ENCODE data around the gene ZNF208. TPM values are rescaled to one million over a fixed set of nuclear protein-coding genes. Genes with fewer than 3 reads are reported as not detected.

ZNF208 gene
- total RNA-seq, 1 experiment from 2014 or later: not detected

- TF ChIP-seq ZNF423 (CRISPR knock-in tag; IDR thresholded peaks at IDR 0.05): no peak
- TF ChIP-seq RELA (CRISPR knock-in tag; IDR thresholded peaks at IDR 0.05; ENCODE audit: borderline replicate concordance): no peak
- TF ChIP-seq ZNF396 (CRISPR knock-in tag; IDR thresholded peaks at IDR 0.05; ENCODE audit: borderline replicate concordance): no peak
Observed at GRCh38 chr19:21921691-21922180, 89.0 kb downstream of the ZNF208 start (continued).

DNA sequence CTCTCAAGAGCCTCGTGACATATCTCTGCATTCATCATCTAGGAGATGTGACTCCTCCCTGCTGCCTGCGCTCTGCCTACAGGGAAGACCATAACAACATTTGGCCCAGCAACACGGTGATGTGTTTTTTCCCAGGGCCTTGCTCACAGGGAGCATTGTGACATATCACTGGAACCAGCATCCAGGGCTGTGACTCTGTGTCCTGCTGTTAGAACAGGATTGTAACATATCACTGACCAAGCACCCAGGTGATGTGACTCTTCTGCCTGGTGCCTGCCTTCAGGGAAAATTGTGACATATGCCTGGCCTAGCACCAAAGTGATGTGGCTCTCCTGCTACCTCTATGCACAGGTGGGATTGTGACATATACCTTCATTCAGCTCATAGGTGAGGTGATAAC is 95.3 kb downstream of the ZNF208 start:
- ChIA-PET POLR2A (no interaction called here), CTCF (no interaction called here)

More for the DNA sequence above, 95.3 kb downstream of the ZNF208 start:
- H3K27ac Mint-ChIP-seq: no peak overlapping the region
- no peak overlapping the region for H3K4me3 Mint-ChIP-seq
- peaks cover 92% of the 10 kb centered on the region for H3K9me3 Mint-ChIP-seq
- H3K27me3 Mint-ChIP-seq (ENCODE audit: low read depth): peaks cover 11% of the 10 kb centered on the region
- ATAC-seq: no peak
- DNase-seq (ENCODE audit: low spot score): no peak
- no peaks in the 10 kb centered on the region for H3K4me1 Mint-ChIP-seq
- peaks cover 76% of the 10 kb centered on the region for H3K36me3 Mint-ChIP-seq
- TF ChIP-seq ZNF671 (CRISPR knock-in tag; IDR thresholded peaks at IDR 0.05) (no peak), TCF7 (CRISPR knock-in tag; IDR thresholded peaks at IDR 0.05; ENCODE audit: low read depth) (no peak), IRF2 (CRISPR knock-in tag; IDR thresholded peaks at IDR 0.05; ENCODE audit: borderline replicate concordance, low read depth) (no peak), ETV6 (CRISPR knock-in tag; IDR thresholded peaks at IDR 0.05) (no peak), KAT7 (CRISPR knock-in tag; IDR thresholded peaks at IDR 0.05; ENCODE audit: borderline replicate concordance) (no peak), ZNF317 (CRISPR knock-in tag; IDR thresholded peaks at IDR 0.05; ENCODE audit: borderline replicate concordance, low read depth) (no peak), OVOL2 (CRISPR knock-in tag; IDR thresholded peaks at IDR 0.05; ENCODE audit: borderline replicate concordance) (no peak), E2F5 (CRISPR knock-in tag; IDR thresholded peaks at IDR 0.05) (no peak), TEAD1 (CRISPR knock-in tag; IDR thresholded peaks at IDR 0.05) (no peak), GTF2I (CRISPR knock-in tag; conservative IDR thresholded peaks at IDR 0.05) (no peak), E2F1 (CRISPR knock-in tag; IDR thresholded peaks at IDR 0.05) (no peak), CBFB (CRISPR knock-in tag; IDR thresholded peaks at IDR 0.05; ENCODE audit: low read depth) (no peak), ZNF396 (CRISPR knock-in tag; IDR thresholded peaks at IDR 0.05; ENCODE audit: borderline replicate concordance) (no peak)
- TF ChIP-seq, protein P1, sequence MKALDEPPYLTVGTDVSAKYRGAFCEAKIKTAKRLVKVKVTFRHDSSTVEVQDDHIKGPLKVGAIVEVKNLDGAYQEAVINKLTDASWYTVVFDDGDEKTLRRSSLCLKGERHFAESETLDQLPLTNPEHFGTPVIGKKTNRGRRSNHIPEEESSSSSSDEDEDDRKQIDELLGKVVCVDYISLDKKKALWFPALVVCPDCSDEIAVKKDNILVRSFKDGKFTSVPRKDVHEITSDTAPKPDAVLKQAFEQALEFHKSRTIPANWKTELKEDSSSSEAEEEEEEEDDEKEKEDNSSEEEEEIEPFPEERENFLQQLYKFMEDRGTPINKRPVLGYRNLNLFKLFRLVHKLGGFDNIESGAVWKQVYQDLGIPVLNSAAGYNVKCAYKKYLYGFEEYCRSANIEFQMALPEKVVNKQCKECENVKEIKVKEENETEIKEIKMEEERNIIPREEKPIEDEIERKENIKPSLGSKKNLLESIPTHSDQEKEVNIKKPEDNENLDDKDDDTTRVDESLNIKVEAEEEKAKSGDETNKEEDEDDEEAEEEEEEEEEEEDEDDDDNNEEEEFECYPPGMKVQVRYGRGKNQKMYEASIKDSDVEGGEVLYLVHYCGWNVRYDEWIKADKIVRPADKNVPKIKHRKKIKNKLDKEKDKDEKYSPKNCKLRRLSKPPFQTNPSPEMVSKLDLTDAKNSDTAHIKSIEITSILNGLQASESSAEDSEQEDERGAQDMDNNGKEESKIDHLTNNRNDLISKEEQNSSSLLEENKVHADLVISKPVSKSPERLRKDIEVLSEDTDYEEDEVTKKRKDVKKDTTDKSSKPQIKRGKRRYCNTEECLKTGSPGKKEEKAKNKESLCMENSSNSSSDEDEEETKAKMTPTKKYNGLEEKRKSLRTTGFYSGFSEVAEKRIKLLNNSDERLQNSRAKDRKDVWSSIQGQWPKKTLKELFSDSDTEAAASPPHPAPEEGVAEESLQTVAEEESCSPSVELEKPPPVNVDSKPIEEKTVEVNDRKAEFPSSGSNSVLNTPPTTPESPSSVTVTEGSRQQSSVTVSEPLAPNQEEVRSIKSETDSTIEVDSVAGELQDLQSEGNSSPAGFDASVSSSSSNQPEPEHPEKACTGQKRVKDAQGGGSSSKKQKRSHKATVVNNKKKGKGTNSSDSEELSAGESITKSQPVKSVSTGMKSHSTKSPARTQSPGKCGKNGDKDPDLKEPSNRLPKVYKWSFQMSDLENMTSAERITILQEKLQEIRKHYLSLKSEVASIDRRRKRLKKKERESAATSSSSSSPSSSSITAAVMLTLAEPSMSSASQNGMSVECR (CRISPR knock-in tag; IDR thresholded peaks at IDR 0.05; ENCODE audit: borderline replicate concordance): no peak
- TF ChIP-seq, protein P2, sequence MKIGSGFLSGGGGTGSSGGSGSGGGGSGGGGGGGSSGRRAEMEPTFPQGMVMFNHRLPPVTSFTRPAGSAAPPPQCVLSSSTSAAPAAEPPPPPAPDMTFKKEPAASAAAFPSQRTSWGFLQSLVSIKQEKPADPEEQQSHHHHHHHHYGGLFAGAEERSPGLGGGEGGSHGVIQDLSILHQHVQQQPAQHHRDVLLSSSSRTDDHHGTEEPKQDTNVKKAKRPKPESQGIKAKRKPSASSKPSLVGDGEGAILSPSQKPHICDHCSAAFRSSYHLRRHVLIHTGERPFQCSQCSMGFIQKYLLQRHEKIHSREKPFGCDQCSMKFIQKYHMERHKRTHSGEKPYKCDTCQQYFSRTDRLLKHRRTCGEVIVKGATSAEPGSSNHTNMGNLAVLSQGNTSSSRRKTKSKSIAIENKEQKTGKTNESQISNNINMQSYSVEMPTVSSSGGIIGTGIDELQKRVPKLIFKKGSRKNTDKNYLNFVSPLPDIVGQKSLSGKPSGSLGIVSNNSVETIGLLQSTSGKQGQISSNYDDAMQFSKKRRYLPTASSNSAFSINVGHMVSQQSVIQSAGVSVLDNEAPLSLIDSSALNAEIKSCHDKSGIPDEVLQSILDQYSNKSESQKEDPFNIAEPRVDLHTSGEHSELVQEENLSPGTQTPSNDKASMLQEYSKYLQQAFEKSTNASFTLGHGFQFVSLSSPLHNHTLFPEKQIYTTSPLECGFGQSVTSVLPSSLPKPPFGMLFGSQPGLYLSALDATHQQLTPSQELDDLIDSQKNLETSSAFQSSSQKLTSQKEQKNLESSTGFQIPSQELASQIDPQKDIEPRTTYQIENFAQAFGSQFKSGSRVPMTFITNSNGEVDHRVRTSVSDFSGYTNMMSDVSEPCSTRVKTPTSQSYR (CRISPR knock-in tag; IDR thresholded peaks at IDR 0.05): no peak

Data from WTC11 (cell line).